Activated T-cell treated with anti-CD3 and anti-CD28 coated beads for 24 hours (primary cell): Measurements from ENCODE around the gene HYAL3.

Source experiments
- DNase-seq: peaks from one replicate; pipeline ENCODE4 v3.0.0-alpha.2; 2020; ENCODE audit warnings: low read depth

HYAL3 gene

GRCh38 chr3:50298836-50299637 lies at the start of gene HYAL3, which contains the start of gene NAA80:
TSS of gene HYAL3 (minus strand) at chr3:50299405. CDS start at chr3:50295602, 3,803 bp downstream.
TSS of gene NAA80 (minus strand) at chr3:50299405. CDS start at chr3:50297463, 1,942 bp downstream.
- DNase-seq: peak; percentile 98

GRCh38 chr3:50347187-50347813 lies 48.1 kb upstream of the HYAL3 start:
- DNase-seq: peak; percentile 61

- DNase-seq: peak; percentile 60
Observed at GRCh38 chr3:50345586-50346234, 46.5 kb upstream of the HYAL3 start, which contains the start of gene ZMYND10. TSS of gene ZMYND10 (minus strand) at chr3:50345732. CDS start at chr3:50345579, 153 bp downstream.

- DNase-seq: no peak
Observed at GRCh38 chr3:50345008-50345407, 45.8 kb upstream of the HYAL3 start.

- no peak for DNase-seq
Observed at GRCh38 chr3:50342813-50343633, 43.8 kb upstream of the HYAL3 start.

- DNase-seq: no peak
Observed at GRCh38 chr3:50341996-50342650, 42.9 kb upstream of the HYAL3 start.

- no peak for DNase-seq
Observed at GRCh38 chr3:50341537-50341936, 42.3 kb upstream of the HYAL3 start.

- peak; percentile 67 for DNase-seq
Observed at GRCh38 chr3:50340448-50341329, 41.5 kb upstream of the HYAL3 start, which contains the start of gene RASSF1. TSS of gene RASSF1 (minus strand) at chr3:50340836. CDS start at chr3:50340805, 31 bp downstream.

GRCh38 chr3:50340147-50340447 lies 40.9 kb upstream of the HYAL3 start:
- no peak for DNase-seq

- no peak for DNase-seq
Observed at GRCh38 chr3:50339485-50340146, 40.4 kb upstream of the HYAL3 start.

- no peak for DNase-seq
Observed at GRCh38 chr3:50338965-50339364, 39.8 kb upstream of the HYAL3 start.

- peak; percentile 94 for DNase-seq
Observed at GRCh38 chr3:50337175-50337861, 38.1 kb upstream of the HYAL3 start.

- no peak for DNase-seq
Observed at GRCh38 chr3:50336452-50337174, 37.4 kb upstream of the HYAL3 start.

- no peak for DNase-seq
Observed at GRCh38 chr3:50334339-50335075, 35.3 kb upstream of the HYAL3 start.

GRCh38 chr3:50333744-50334328 lies 34.6 kb upstream of the HYAL3 start:
- DNase-seq: no peak

GRCh38 chr3:50331364-50331907 lies 32.2 kb upstream of the HYAL3 start:
- DNase-seq: no peak

- no peak for DNase-seq
Observed at GRCh38 chr3:50330330-50330729, 31.1 kb upstream of the HYAL3 start.
